Fibroblast of lung (primary cell): Measurements from ENCODE around the gene MICAL2.
A peak's percentile ranks its signal among the peaks of the same experiment; 100 is the strongest.

Experiments
- EZH2 ChIP-seq: IDR thresholded peaks from 2 replicates; pipeline ENCODE4 v1.5.1; 2012; ENCODE audit warnings: low read length, control low read depth, mild to moderate bottlenecking; ENCODE audit errors: missing control alignments
- TF ChIP-seq, protein P1 (sequence below), 2 donors: IDR thresholded peaks in 1 of 2; conservative IDR thresholded peaks in 1 of 2; 1 replicate in 1 of 2; 2 replicates in 1 of 2; pipeline ENCODE4 v1.5.1; 2011 to 2012; ENCODE audit warnings: low read length in 2 of 2, control low read depth in 1 of 2, inconsistent platforms in 1 of 2, low read depth in 1 of 2, mild to moderate bottlenecking in 1 of 2

DNA sequence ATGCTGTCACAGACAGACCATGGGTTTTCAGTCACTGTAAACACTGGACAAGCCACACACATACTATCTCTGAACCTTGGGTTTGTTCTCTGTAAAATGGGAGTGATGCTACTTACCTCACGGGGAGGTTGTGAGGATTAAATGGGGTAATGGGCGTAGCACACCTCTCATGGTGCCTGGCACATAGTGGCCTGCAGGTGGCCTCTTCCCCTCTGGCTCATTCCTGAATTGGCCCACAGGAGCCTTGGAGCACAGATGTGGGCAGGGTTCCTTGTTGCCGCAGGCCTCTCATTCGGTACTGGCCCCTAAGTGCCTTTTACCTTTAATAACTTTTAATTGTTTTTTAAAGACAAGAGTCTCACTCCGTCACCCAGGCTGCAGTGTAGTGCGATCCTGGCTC, 11.7 kb downstream of the MICAL2 start:
- TF ChIP-seq, protein P1, sequence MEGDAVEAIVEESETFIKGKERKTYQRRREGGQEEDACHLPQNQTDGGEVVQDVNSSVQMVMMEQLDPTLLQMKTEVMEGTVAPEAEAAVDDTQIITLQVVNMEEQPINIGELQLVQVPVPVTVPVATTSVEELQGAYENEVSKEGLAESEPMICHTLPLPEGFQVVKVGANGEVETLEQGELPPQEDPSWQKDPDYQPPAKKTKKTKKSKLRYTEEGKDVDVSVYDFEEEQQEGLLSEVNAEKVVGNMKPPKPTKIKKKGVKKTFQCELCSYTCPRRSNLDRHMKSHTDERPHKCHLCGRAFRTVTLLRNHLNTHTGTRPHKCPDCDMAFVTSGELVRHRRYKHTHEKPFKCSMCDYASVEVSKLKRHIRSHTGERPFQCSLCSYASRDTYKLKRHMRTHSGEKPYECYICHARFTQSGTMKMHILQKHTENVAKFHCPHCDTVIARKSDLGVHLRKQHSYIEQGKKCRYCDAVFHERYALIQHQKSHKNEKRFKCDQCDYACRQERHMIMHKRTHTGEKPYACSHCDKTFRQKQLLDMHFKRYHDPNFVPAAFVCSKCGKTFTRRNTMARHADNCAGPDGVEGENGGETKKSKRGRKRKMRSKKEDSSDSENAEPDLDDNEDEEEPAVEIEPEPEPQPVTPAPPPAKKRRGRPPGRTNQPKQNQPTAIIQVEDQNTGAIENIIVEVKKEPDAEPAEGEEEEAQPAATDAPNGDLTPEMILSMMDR (conservative IDR thresholded peaks at IDR 0.05 in 1 of 2, IDR thresholded peaks at IDR 0.05 in 1 of 2; ENCODE audit: low read depth in 1 of 2, low read length in 2 of 2): peak; percentile 27 to 46
- TF ChIP-seq EZH2: no peak
